ENCODE data around the gene NKAIN2. TPM values are rescaled to one million over a fixed set of nuclear protein-coding genes. Genes with fewer than 3 reads are reported as not detected.

The NKAIN2 gene
- polyA plus RNA-seq, 1 donor (not counting 4 experiments of a cell fraction or from before 2014, with no cell fraction given) = 0.13 TPM

GRCh38 chr6:124436803-124437202 lies 633.1 kb downstream of the NKAIN2 start:
- H3K9me1 ChIP-seq (ENCODE audit: control insufficient read depth, extremely low read depth, insufficient read depth, low read length) = no peaks in the 10 kb centered on the region
- H3K4me2 ChIP-seq (ENCODE audit: control insufficient read depth, extremely low read depth, insufficient read depth, low read depth, low read length) = no peak overlapping the region
- no peaks in the 10 kb centered on the region for H3K36me3 ChIP-seq (ENCODE audit: control insufficient read depth in 2 of 2, extremely low read depth in 1 of 2, insufficient read depth in 2 of 2, low read length in 2 of 2)
- H3K9me3 ChIP-seq (ENCODE audit: control insufficient read depth, low read depth, low read length) = no peaks in the 10 kb centered on the region
- DNase-seq (ENCODE audit: low read depth, low spot score) = no peak
- no peaks in the 10 kb centered on the region for H4K20me1 ChIP-seq (ENCODE audit: control insufficient read depth, extremely low read depth, insufficient read depth, low read length)
- H2AFZ ChIP-seq (ENCODE audit: control insufficient read depth, low read length) = no peak overlapping the region
- H3K27me3 ChIP-seq (ENCODE audit: control insufficient read depth, extremely low read depth, insufficient read depth, low read length) = no peaks in the 10 kb centered on the region
- no peak overlapping the region for H3K9ac ChIP-seq (ENCODE audit: control insufficient read depth, extremely low read depth, insufficient read depth, low read length)
- dilution Hi-C loops (cut with MboI; ENCODE audit: extremely low pct_ligation_motif_present, low sequenced_read_pairs) = no loop called here
- H3K79me2 ChIP-seq (ENCODE audit: control insufficient read depth, insufficient read depth, low read length) = no peaks in the 10 kb centered on the region
- no peaks in the 10 kb centered on the region for H3K4me1 ChIP-seq (ENCODE audit: control insufficient read depth, extremely low read depth, insufficient read depth, low read length)
- TF ChIP-seq CTCF (optimal IDR thresholded peaks at IDR 0.05 in 1 of 3, IDR thresholded peaks at IDR 0.05 in 1 of 3, conservative IDR thresholded peaks at IDR 0.05 in 1 of 3; ENCODE audit: extremely low read depth in 1 of 3, insufficient read depth in 2 of 3, low read length in 3 of 3) = no peak
- no peak for TF ChIP-seq EZH2 (IDR thresholded peaks at IDR 0.05; ENCODE audit: low read length)
- H3K4me3 ChIP-seq (ENCODE audit: control insufficient read depth in 2 of 3, extremely low read depth in 1 of 3, insufficient read depth in 2 of 3, low read depth in 1 of 3, low read length in 3 of 3) = no peak overlapping the region
- no peak overlapping the region for H3K27ac ChIP-seq (ENCODE audit: control insufficient read depth, insufficient read depth, low read length)
- no peak for FAIRE-seq

GRCh38 chr6:124438546-124439065 lies 634.9 kb downstream of the NKAIN2 start:
- Histone ChIP-seq H3K36me3 (ENCODE audit: control insufficient read depth in 2 of 2, extremely low read depth in 1 of 2, insufficient read depth in 2 of 2, low read length in 2 of 2) (no peaks in the 10 kb centered on the region), H3K27me3 (ENCODE audit: control insufficient read depth, extremely low read depth, insufficient read depth, low read length) (no peaks in the 10 kb centered on the region), H4K20me1 (ENCODE audit: control insufficient read depth, extremely low read depth, insufficient read depth, low read length) (no peaks in the 10 kb centered on the region), H3K27ac (ENCODE audit: control insufficient read depth, insufficient read depth, low read length) (no peak overlapping the region), H3K79me2 (ENCODE audit: control insufficient read depth, insufficient read depth, low read length) (no peaks in the 10 kb centered on the region), H3K4me1 (ENCODE audit: control insufficient read depth, extremely low read depth, insufficient read depth, low read length) (no peaks in the 10 kb centered on the region), H3K9me1 (ENCODE audit: control insufficient read depth, extremely low read depth, insufficient read depth, low read length) (no peaks in the 10 kb centered on the region), H3K9ac (ENCODE audit: control insufficient read depth, extremely low read depth, insufficient read depth, low read length) (no peak overlapping the region), H2AFZ (ENCODE audit: control insufficient read depth, low read length) (no peak overlapping the region), H3K9me3 (ENCODE audit: control insufficient read depth, low read depth, low read length) (no peaks in the 10 kb centered on the region), H3K4me3 (ENCODE audit: control insufficient read depth in 2 of 3, extremely low read depth in 1 of 3, insufficient read depth in 2 of 3, low read depth in 1 of 3, low read length in 3 of 3) (no peak overlapping the region), H3K4me2 (ENCODE audit: control insufficient read depth, extremely low read depth, insufficient read depth, low read depth, low read length) (no peak overlapping the region)
- no peak for TF ChIP-seq EZH2 (IDR thresholded peaks at IDR 0.05; ENCODE audit: low read length)
- TF ChIP-seq CTCF (optimal IDR thresholded peaks at IDR 0.05 in 1 of 3, IDR thresholded peaks at IDR 0.05 in 1 of 3, conservative IDR thresholded peaks at IDR 0.05 in 1 of 3; ENCODE audit: extremely low read depth in 1 of 3, insufficient read depth in 2 of 3, low read length in 3 of 3) = no peak
- DNase-seq (ENCODE audit: low read depth, low spot score) (no peak), FAIRE-seq (no peak)
- dilution Hi-C loops (cut with MboI; ENCODE audit: extremely low pct_ligation_motif_present, low sequenced_read_pairs) = no loop called here
